ENCODE results near the gene PHF20. TPM values are rescaled to one million over a fixed set of nuclear protein-coding genes. Genes with fewer than 3 reads are reported as not detected.
A peak's percentile ranks its signal among the peaks of the same experiment; 100 is the strongest.
"Not testable (repeated sequence)": the region's sequence is repeated elsewhere in the genome, so short reads cannot be mapped to it uniquely, and the experiment has no call there.

The PHF20 gene
- total and polyA plus RNA-seq, 4 donors: 17.5 to 51.5 (median 32.6) TPM

DNA sequence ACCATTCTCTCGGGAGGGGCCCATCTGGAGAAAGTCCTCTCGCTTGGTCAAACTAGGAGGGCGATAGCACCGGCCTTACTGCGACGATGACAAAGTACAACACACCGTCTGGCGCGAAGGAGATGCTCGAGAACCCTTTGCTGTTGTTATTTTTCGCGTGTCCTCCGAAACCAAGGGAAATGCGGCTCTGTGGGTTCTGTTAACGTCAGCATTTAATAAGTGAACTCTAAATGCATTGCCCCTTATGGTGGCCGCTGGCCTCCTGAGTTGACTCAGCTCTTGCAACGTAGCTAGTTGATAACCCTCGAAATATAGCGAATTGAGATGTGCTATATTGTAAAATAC is 183.1 kb downstream of the PHF20 start:
- peak overlapping the region; percentile 60 for H3K4me3 ChIP-seq
- TF ChIP-seq, protein P1, sequence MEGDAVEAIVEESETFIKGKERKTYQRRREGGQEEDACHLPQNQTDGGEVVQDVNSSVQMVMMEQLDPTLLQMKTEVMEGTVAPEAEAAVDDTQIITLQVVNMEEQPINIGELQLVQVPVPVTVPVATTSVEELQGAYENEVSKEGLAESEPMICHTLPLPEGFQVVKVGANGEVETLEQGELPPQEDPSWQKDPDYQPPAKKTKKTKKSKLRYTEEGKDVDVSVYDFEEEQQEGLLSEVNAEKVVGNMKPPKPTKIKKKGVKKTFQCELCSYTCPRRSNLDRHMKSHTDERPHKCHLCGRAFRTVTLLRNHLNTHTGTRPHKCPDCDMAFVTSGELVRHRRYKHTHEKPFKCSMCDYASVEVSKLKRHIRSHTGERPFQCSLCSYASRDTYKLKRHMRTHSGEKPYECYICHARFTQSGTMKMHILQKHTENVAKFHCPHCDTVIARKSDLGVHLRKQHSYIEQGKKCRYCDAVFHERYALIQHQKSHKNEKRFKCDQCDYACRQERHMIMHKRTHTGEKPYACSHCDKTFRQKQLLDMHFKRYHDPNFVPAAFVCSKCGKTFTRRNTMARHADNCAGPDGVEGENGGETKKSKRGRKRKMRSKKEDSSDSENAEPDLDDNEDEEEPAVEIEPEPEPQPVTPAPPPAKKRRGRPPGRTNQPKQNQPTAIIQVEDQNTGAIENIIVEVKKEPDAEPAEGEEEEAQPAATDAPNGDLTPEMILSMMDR (IDR thresholded peaks at IDR 0.05; ENCODE audit: control extremely low read depth, extremely low read depth): no peak
- H3K27me3 ChIP-seq (ENCODE audit: control insufficient read depth in 3 of 3, insufficient read depth in 3 of 3, low read length in 2 of 3): no peaks in the 10 kb centered on the region
- H3K9me3 ChIP-seq (ENCODE audit: control insufficient read depth in 4 of 4, insufficient read depth in 3 of 4, low read length in 3 of 4): no peaks in the 10 kb centered on the region
- H3K27ac ChIP-seq (ENCODE audit: low read depth in 1 of 2, low read length in 1 of 2): peak overlapping the region; percentile 98 to 99
- ATAC-seq (ENCODE audit: insufficient read depth, low FRiP score) (no peak), DNase-seq (peak in 2 of 3 donors; percentile 61 to 75)
- peaks cover 5 to 19% (median 13%) of the 10 kb centered on the region in 5 donors for H3K4me1 ChIP-seq (ENCODE audit: control insufficient read depth in 5 of 5, insufficient read depth in 5 of 5, low read length in 5 of 5)
- H3K36me3 ChIP-seq (ENCODE audit: control insufficient read depth in 4 of 4, insufficient read depth in 4 of 4, low read length in 4 of 4): peaks cover 0 to 8% (median 0%) of the 10 kb centered on the region in 4 donors
- 1 to 2% methylated on average over 19 of the region's 19 CpGs for WGBS, 2 donors
- H3K9ac ChIP-seq (ENCODE audit: insufficient read depth in 1 of 2, low read length in 2 of 2): peak overlapping the region in 1 of 2 donors; percentile 98

DNA sequence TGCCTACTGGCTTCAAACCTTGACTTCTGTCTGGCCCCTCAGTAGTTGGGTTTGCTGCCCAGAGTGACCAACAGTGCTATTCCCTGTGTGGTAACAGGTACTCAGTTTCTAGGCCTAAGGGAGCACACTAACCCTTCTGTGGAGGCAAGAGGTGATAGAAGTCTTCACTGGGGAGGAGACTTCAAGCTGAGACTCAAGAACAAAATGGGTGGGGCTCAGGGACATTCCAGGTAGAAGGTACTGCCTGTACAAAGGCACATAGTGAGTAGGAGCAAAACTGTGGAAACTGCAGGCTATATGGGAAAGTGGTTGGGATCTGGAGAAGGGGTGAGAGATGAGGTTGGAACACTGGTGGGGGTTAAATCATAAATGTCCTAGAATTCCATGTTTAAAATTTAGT is 184.8 kb downstream of the PHF20 start:
- TF ChIP-seq, protein P1 (IDR thresholded peaks at IDR 0.05; ENCODE audit: control extremely low read depth, extremely low read depth): no peak
- H3K4me1 ChIP-seq (ENCODE audit: control insufficient read depth in 5 of 5, insufficient read depth in 5 of 5, low read length in 5 of 5): peaks cover 5 to 19% (median 13%) of the 10 kb centered on the region in 5 donors

DNA sequence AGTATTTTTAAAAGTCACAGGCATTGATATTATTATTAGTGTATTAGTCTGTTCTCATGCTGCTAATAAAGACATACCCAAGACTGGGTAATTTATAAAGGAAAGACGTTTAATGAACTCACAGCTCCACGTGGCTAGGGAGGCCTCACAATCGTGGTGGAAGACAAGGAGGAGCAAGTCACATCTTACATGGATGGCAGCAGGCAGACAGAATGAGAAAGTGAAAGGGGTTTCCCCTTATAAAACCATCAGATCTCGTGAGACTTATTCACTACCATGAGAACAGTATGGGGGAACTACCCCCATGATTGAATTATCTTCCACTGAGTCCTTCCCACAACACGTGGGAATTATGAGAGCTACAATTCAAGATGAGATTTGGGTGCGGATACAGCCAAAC is 187.5 kb downstream of the PHF20 start:
- ATAC-seq (ENCODE audit: insufficient read depth, low FRiP score); H3K9ac ChIP-seq (ENCODE audit: insufficient read depth in 1 of 2, low read length in 2 of 2); H3K9me3 ChIP-seq (ENCODE audit: control insufficient read depth in 4 of 4, insufficient read depth in 3 of 4, low read length in 3 of 4); DNase-seq; H3K27me3 ChIP-seq (ENCODE audit: control insufficient read depth in 3 of 3, insufficient read depth in 3 of 3, low read length in 2 of 3); H3K4me1 ChIP-seq (ENCODE audit: control insufficient read depth in 5 of 5, insufficient read depth in 5 of 5, low read length in 5 of 5); H3K4me3 ChIP-seq; H3K36me3 ChIP-seq (ENCODE audit: control insufficient read depth in 4 of 4, insufficient read depth in 4 of 4, low read length in 4 of 4); H3K27ac ChIP-seq (ENCODE audit: low read depth in 1 of 2, low read length in 1 of 2): not testable (repeated sequence)
- 84 to 86% methylated on average over 6 of the region's 6 CpGs for WGBS, 2 donors

More for the DNA sequence above, 184.8 kb downstream of the PHF20 start:
- H3K4me3 ChIP-seq: no peak overlapping the region
- DNase-seq (no peak), ATAC-seq (ENCODE audit: insufficient read depth, low FRiP score) (no peak)
- no peaks in the 10 kb centered on the region for H3K27me3 ChIP-seq (ENCODE audit: control insufficient read depth in 3 of 3, insufficient read depth in 3 of 3, low read length in 2 of 3)
- no peaks in the 10 kb centered on the region for H3K9me3 ChIP-seq (ENCODE audit: control insufficient read depth in 4 of 4, insufficient read depth in 3 of 4, low read length in 3 of 4)
- no peak overlapping the region for H3K27ac ChIP-seq (ENCODE audit: low read depth in 1 of 2, low read length in 1 of 2)
- H3K9ac ChIP-seq (ENCODE audit: insufficient read depth in 1 of 2, low read length in 2 of 2): no peak overlapping the region
- peaks cover 0 to 8% (median 0%) of the 10 kb centered on the region in 4 donors for H3K36me3 ChIP-seq (ENCODE audit: control insufficient read depth in 4 of 4, insufficient read depth in 4 of 4, low read length in 4 of 4)

DNA sequence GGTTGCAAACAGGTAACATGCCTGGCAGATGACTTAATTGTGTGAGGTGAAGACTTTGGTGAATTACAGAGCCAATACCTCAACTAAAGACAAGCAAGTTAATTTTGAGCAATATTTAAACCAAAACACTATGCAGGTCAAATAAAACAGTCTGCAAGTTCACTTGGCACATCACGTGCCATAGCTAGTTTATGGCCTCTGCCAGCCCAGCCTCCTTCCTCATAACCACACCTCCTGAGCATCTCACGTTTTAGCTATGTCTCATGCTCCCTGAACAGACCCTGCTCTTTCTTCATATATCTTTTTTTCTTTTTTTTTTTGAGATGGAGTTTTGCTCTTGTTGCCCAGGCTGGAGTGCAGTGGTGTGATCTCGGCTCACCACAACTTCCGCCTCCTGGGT is 192.1 kb downstream of the PHF20 start:
- TF ChIP-seq, protein P1 (IDR thresholded peaks at IDR 0.05; ENCODE audit: control extremely low read depth, extremely low read depth): no peak
- Histone ChIP-seq H3K9me3 (ENCODE audit: control insufficient read depth in 4 of 4, insufficient read depth in 3 of 4, low read length in 3 of 4) (no peaks in the 10 kb centered on the region), H3K36me3 (ENCODE audit: control insufficient read depth in 4 of 4, insufficient read depth in 4 of 4, low read length in 4 of 4) (no peaks in the 10 kb centered on the region), H3K9ac (ENCODE audit: insufficient read depth in 1 of 2, low read length in 2 of 2) (no peak overlapping the region), H3K4me1 (ENCODE audit: control insufficient read depth in 5 of 5, insufficient read depth in 5 of 5, low read length in 5 of 5) (no peaks in the 10 kb centered on the region), H3K27me3 (ENCODE audit: control insufficient read depth in 3 of 3, insufficient read depth in 3 of 3, low read length in 2 of 3) (no peaks in the 10 kb centered on the region), H3K27ac (ENCODE audit: low read depth in 1 of 2, low read length in 1 of 2) (no peak overlapping the region), H3K4me3 (no peak overlapping the region)
- DNase-seq: no peak
- WGBS, 2 donors: 92 to 93% methylated on average over 4 of the region's 4 CpGs
- ATAC-seq (ENCODE audit: insufficient read depth, low FRiP score): no peak
